GM12878 (cell line): Measurements from ENCODE around the gene CP. TPM values are rescaled to one million over a fixed set of nuclear protein-coding genes. Genes with fewer than 3 reads are reported as not detected.

Experiments
- ATAC-seq: fragments of 200-7000 bp; cut with Tn5 transposase; 3 replicates; pipeline ENCODE4 v1.9.1; 2020; ENCODE audit warnings: mild to moderate bottlenecking, moderate library complexity
- BruUV-seq: library from RNA; stranded (reverse); fragments of 400-500 nt; replicated peaks from 2 replicates; lab custom pipeline; 2021; lab: Mats Ljungman, UMichigan
- CTCF ChIA-PET: fragments of 300-600 bp; sonication (Branson Sonifier 250); formaldehyde crosslinking; extraction: SDS; loops from one replicate; lab custom pipeline; 2021; ENCODE audit warnings: inconsistent platforms; lab: Yijun Ruan, JAX
- POLR2A ChIA-PET: fragments of 350-600 bp; formaldehyde crosslinking; extraction: SDS; loops from one replicate; lab custom pipeline; 2021; ENCODE audit warnings: inconsistent platforms; lab: Charles Lee
- RAD21 ChIA-PET: fragments of 300-600 bp; sonication (Branson Sonifier 250); formaldehyde crosslinking; loops from one replicate; lab custom pipeline; 2023; ENCODE audit warnings: antibody characterized with exemption; ENCODE audit not compliant: unreplicated experiment; lab: Charles Lee
- SMC1A ChIA-PET: fragments of 300-600 bp; sonication (Branson Sonifier 250); formaldehyde crosslinking; loops from one replicate; lab custom pipeline; 2023; ENCODE audit not compliant: unreplicated experiment, uncharacterized antibody; lab: Charles Lee
- DNase-seq: peaks from one replicate; pipeline ENCODE4 v3.0.0-alpha.2; 2011; ENCODE audit warnings: low read depth, low spot score
- FAIRE-seq: peaks from 3 replicates; lab custom pipeline; 2011; peaks lifted over from hg19 to GRCh38; lab: Jason Lieb, UNC
- H2AFZ ChIP-seq: 2 replicates; pipeline ENCODE4 v1.6.0; 2011; ENCODE audit warnings: low read depth, low read length, control low read depth; ENCODE audit not compliant: control insufficient read depth
- H3K27ac ChIP-seq: 2 replicates; pipeline ENCODE4 v1.5.1; 2011; ENCODE audit warnings: control low read depth; ENCODE audit not compliant: control insufficient read depth, insufficient read depth
- H3K27me3 ChIP-seq, 2 experiments: replicated peaks in 1 of 2; 2 replicates each; pipeline versions ENCODE4 v1.6.0 to v1.6.1; 2011; ENCODE audit warnings: low read length in 1 of 2; ENCODE audit not compliant: control insufficient read depth in 2 of 2, insufficient read depth in 2 of 2
- H3K36me3 ChIP-seq, 2 experiments: 2 replicates each; pipeline ENCODE4 v1.5.1; 2011; ENCODE audit warnings: low read length in 1 of 2; ENCODE audit not compliant: control insufficient read depth in 2 of 2, insufficient read depth in 2 of 2
- H3K4me1 ChIP-seq: 2 replicates; pipeline ENCODE4 v1.6.1; 2011; ENCODE audit warnings: mild to moderate bottlenecking, low read length, moderate library complexity, mixed read lengths; ENCODE audit not compliant: control insufficient read depth, insufficient read depth
- H3K4me2 ChIP-seq: 2 replicates; pipeline ENCODE4 v1.6.0; 2011; ENCODE audit warnings: control low read depth; ENCODE audit not compliant: control insufficient read depth, insufficient read depth
- H3K4me3 ChIP-seq: fragments of 200-600 bp; sonication (generic); 2 replicates; pipeline ENCODE4 v1.5.1; 2016
- H3K79me2 ChIP-seq: 2 replicates; pipeline ENCODE4 v1.6.0; 2011; ENCODE audit warnings: low read length; ENCODE audit not compliant: control insufficient read depth, insufficient read depth
- H3K9ac ChIP-seq: 2 replicates; pipeline ENCODE4 v1.8.0; 2011; ENCODE audit warnings: low read length, control low read depth, mixed read lengths; ENCODE audit not compliant: control insufficient read depth, insufficient read depth
- H3K9me3 ChIP-seq: replicated peaks from 3 replicates; pipeline ENCODE4 v1.5.1; 2011; ENCODE audit warnings: mild to moderate bottlenecking, low read length; ENCODE audit not compliant: control insufficient read depth, insufficient read depth
- H4K20me1 ChIP-seq: 2 replicates; pipeline ENCODE4 v1.6.0; 2011; ENCODE audit not compliant: control insufficient read depth, insufficient read depth
- ASH2L ChIP-seq: fragments of 300-600, 200-600 bp; sonication (generic); IDR thresholded peaks from 2 replicates; pipeline ENCODE4 v1.6.1; 2017; ENCODE audit warnings: low read depth, mild to moderate bottlenecking, borderline replicate concordance
- IKZF2 ChIP-seq, 2 experiments: fragments of 450-650 bp; IDR thresholded peaks; 2 replicates each; pipeline ENCODE4 v1.6.1; 2017; ENCODE audit warnings: mild to moderate bottlenecking in 2 of 2, moderate library complexity in 2 of 2
- KLF5 ChIP-seq: fragments of 450-650 bp; IDR thresholded peaks from 2 replicates; pipeline ENCODE4 v1.6.1; 2014; ENCODE audit warnings: mild to moderate bottlenecking; ENCODE audit not compliant: partially characterized antibody
- MEF2A ChIP-seq: IDR thresholded peaks from 2 replicates; pipeline ENCODE4 v1.6.1; 2011; ENCODE audit warnings: low read depth, mild to moderate bottlenecking, low read length, moderate library complexity; ENCODE audit not compliant: insufficient read depth
- SIX5 ChIP-seq: IDR thresholded peaks from 2 replicates; pipeline ENCODE4 v1.6.1; 2011; ENCODE audit warnings: mild to moderate bottlenecking, low read depth, low read length, moderate library complexity; ENCODE audit not compliant: severe bottlenecking
- ZNF217 ChIP-seq: fragments of 450-650 bp; IDR thresholded peaks from 2 replicates; pipeline ENCODE4 v1.6.1; 2017; ENCODE audit warnings: antibody characterized with exemption, mild to moderate bottlenecking
- in situ Hi-C: fragments of 300-500 bp; cut with MboI; formaldehyde crosslinking; loops from 9 replicates; pipeline ENCODE4 v1.14.3; 2018; ENCODE audit warnings: mixed read lengths
- intact Hi-C: fragments of 100-400 bp; cut with micrococcal nuclease; formaldehyde crosslinking; loops from one replicate; pipeline ENCODE4 v1.14.2; 2022; ENCODE audit not compliant: unreplicated experiment
- polyA plus RNA-seq, 11 experiments: library from polyadenylated mRNA; depleted of rRNA in 4 of 11; unstranded in 6 of 11; stranded (reverse) in 5 of 11; fragments of >200 nt; fragmentation: Nextera tagmentation in 4 of 11; fragmentation: Illumina TruSeq in 1 of 11; extraction: Ambion mirVana in 4 of 11; extraction: Trizol in 1 of 11; gene quantifications; 1 replicate in 1 of 11; 2 replicates in 10 of 11; pipeline versions ENCODE4 v1.2.1 to v1.2.3, GENCODE V29; 2011 to 2016; ENCODE audit warnings: inconsistent platforms in 2 of 11, missing spikeins in 2 of 11, low read depth in 1 of 11
- total RNA-seq, 4 experiments: library from RNA; depleted of rRNA in 3 of 4; stranded (reverse); fragments of >200 nt in 3 of 4; fragmentation: Illumina TruSeq in 1 of 4; extraction: Trizol in 1 of 4; gene quantifications; 2 replicates each; pipeline versions ENCODE4 v1.2.1 to v1.2.3, GENCODE V29; 2013 to 2021

The CP gene
- total and polyA plus RNA-seq, 10 of the 15 experiments (the other 5 are each of a cell fraction or from before 2014, with no cell fraction given): 0.14 to 1.2 (median 0.30) TPM; not detected in 6

- peak; percentile 50; the same call in 1 of the 2 replicates for TF ChIP-seq ZNF217
- peak; percentile 68 to 70; a peak in 3 of 4 replicates for TF ChIP-seq IKZF2 (IDR thresholded peaks at IDR 0.05)
Observed at GRCh38 chr3:149245738-149246451, 24.3 kb upstream of the CP start (continued).

GRCh38 chr3:149243540-149243939 lies 21.9 kb upstream of the CP start:
- TF ChIP-seq MEF2A (peak; percentile 77; the same call in 1 of the 2 replicates), KLF5 (no peak), SIX5 (peak; percentile 7), ASH2L (no peak)
- Histone ChIP-seq H3K27ac (no peak overlapping the region), H4K20me1 (no peaks in the 10 kb centered on the region), H3K9me3 (no peaks in the 10 kb centered on the region), H3K36me3 (no peaks in the 10 kb centered on the region), H3K27me3 (no peaks in the 10 kb centered on the region; a peak in 1 of 4 replicates), H3K4me2 (no peak overlapping the region), H3K4me3 (no peak overlapping the region), H3K79me2 (no peaks in the 10 kb centered on the region), H3K9ac (no peak overlapping the region), H2AFZ (no peak overlapping the region), H3K4me1 (peaks cover 34% of the 10 kb centered on the region)
- ChIA-PET RAD21 (no interaction called here), POLR2A (no interaction called here), CTCF (no interaction called here), SMC1A (interaction anchor here (0.8 to 1.3 kb wide), 2 partner anchors 20 to 123 kb away, joined by 3 to 5 read pairs; no protein-coding TSS in a partner anchor)
- FAIRE-seq (peak; percentile 38), ATAC-seq (peak; percentile 54), DNase-seq (no peak)
- in situ Hi-C loops: no loop called here
- intact Hi-C loops: no loop called here
- no TSS peak for BruUV-seq
